HFFc6 (cell line): ENCODE data around the gene IGFL2. TPM values are rescaled to one million over a fixed set of nuclear protein-coding genes. Genes with fewer than 3 reads are reported as not detected.

ENCODE experiments used
- DNase-seq: peaks from one replicate; pipeline ENCODE4 v3.0.0-alpha.2; 2018
- H3K27ac Mint-ChIP-seq: 2 replicates; pipeline ENCODE4 v1.8.0; 2020; ENCODE audit warnings: mild to moderate bottlenecking, mixed read lengths
- H3K27me3 Mint-ChIP-seq: 2 replicates; pipeline ENCODE4 v1.8.0; 2021; ENCODE audit warnings: mild to moderate bottlenecking, moderate library complexity, mixed read lengths; ENCODE audit not compliant: insufficient read depth
- H3K36me3 Mint-ChIP-seq: 2 replicates; pipeline ENCODE4 v1.8.0; 2021; ENCODE audit warnings: low read depth, mixed read lengths
- H3K4me1 Mint-ChIP-seq: 2 replicates; pipeline ENCODE4 v1.8.0; 2020; ENCODE audit warnings: low read depth, mixed read lengths
- H3K4me3 Mint-ChIP-seq: 2 replicates; pipeline ENCODE4 v1.8.0; 2020; ENCODE audit warnings: mild to moderate bottlenecking, moderate library complexity, mixed read lengths
- H3K9me3 Mint-ChIP-seq: 2 replicates; pipeline ENCODE4 v1.8.0; 2020; ENCODE audit warnings: mild to moderate bottlenecking, mixed read lengths
- CTCF ChIP-seq: fragments of 200-600 bp; sonication (generic); IDR thresholded peaks from 2 replicates; pipeline ENCODE4 v1.5.0; 2021; ENCODE audit warnings: antibody characterized with exemption, mild to moderate bottlenecking
- total RNA-seq, 6 experiments: library from RNA; stranded (reverse); fragmentation: NEBNext Ultra II Directional; extraction: Animal tissue kit (Norgen Biotek cat#: 25700); gene quantifications; 2 replicates in 1 of 6; 3 replicates in 5 of 6; pipeline ENCODE4 v1.2.3, GENCODE V29; 2021

The IGFL2 gene
- total RNA-seq, 6 experiments from 2014 or later, result not detected

GRCh38 chr19:46173886-46174480 is 25.9 kb downstream of the IGFL2 start:
- H3K27me3 Mint-ChIP-seq, result peaks cover 53% of the 10 kb centered on the region
- peaks cover 7% of the 10 kb centered on the region; the same call in 1 of the 2 replicates for H3K9me3 Mint-ChIP-seq
- TF ChIP-seq CTCF, result no peak
- no peak overlapping the region for H3K4me3 Mint-ChIP-seq
- no peaks in the 10 kb centered on the region for H3K4me1 Mint-ChIP-seq
- H3K27ac Mint-ChIP-seq, result no peak overlapping the region
- peaks cover 5% of the 10 kb centered on the region for H3K36me3 Mint-ChIP-seq
- DNase-seq, result no peak

GRCh38 chr19:46176116-46176860 is 28.2 kb downstream of the IGFL2 start:
- no peak for TF ChIP-seq CTCF
- no peak for DNase-seq
- no peaks in the 10 kb centered on the region for H3K36me3 Mint-ChIP-seq
- H3K27ac Mint-ChIP-seq, result no peak overlapping the region
- peaks cover 10% of the 10 kb centered on the region for H3K4me1 Mint-ChIP-seq
- H3K4me3 Mint-ChIP-seq, result no peak overlapping the region
- H3K27me3 Mint-ChIP-seq, result peaks cover 43% of the 10 kb centered on the region
- H3K9me3 Mint-ChIP-seq, result no peaks in the 10 kb centered on the region; the same call in 1 of the 2 replicates

GRCh38 chr19:46179076-46179759 is 31.2 kb downstream of the IGFL2 start:
- Mint-ChIP-seq H3K9me3 (no peaks in the 10 kb centered on the region), H3K27ac (no peak overlapping the region), H3K4me1 (peaks cover 32% of the 10 kb centered on the region), H3K27me3 (peaks cover 22% of the 10 kb centered on the region), H3K36me3 (no peaks in the 10 kb centered on the region), H3K4me3 (no peak overlapping the region)
- no peak for TF ChIP-seq CTCF
- DNase-seq, result no peak

GRCh38 chr19:46180701-46181387 is 32.8 kb downstream of the IGFL2 start:
- DNase-seq, result peak; percentile 54
- H3K4me3 Mint-ChIP-seq, result peak overlapping the region; percentile 67; the same call in 1 of the 2 replicates

More at GRCh38 chr19:46180701-46181387, 32.8 kb downstream of the IGFL2 start:
- Mint-ChIP-seq H3K27ac (peak overlapping the region; percentile 83), H3K27me3 (peaks cover 20% of the 10 kb centered on the region), H3K4me1 (peaks cover 47% of the 10 kb centered on the region), H3K36me3 (no peaks in the 10 kb centered on the region), H3K9me3 (no peaks in the 10 kb centered on the region)
- TF ChIP-seq CTCF, result no peak
